Measurements from ENCODE around the gene BRK1.
"Not testable (repeated sequence)": the region's sequence is repeated elsewhere in the genome, so short reads cannot be mapped to it uniquely, and the experiment has no call there.

BRK1 gene

GRCh38 chr3:10090179-10090578 lies 25.3 kb upstream of the BRK1 start:
- DNase-seq = no peak
- Histone ChIP-seq H3K27me3 (no peaks in the 10 kb centered on the region), H3K4me1 (no peaks in the 10 kb centered on the region), H3K36me3 (no peaks in the 10 kb centered on the region), H3K4me3 (ENCODE audit: low read depth, low read length) (no peak overlapping the region), H3K9me3 (no peaks in the 10 kb centered on the region)
- no peak for TF ChIP-seq CTCF (IDR thresholded peaks at IDR 0.05; ENCODE audit: low read depth, low read length)

DNA sequence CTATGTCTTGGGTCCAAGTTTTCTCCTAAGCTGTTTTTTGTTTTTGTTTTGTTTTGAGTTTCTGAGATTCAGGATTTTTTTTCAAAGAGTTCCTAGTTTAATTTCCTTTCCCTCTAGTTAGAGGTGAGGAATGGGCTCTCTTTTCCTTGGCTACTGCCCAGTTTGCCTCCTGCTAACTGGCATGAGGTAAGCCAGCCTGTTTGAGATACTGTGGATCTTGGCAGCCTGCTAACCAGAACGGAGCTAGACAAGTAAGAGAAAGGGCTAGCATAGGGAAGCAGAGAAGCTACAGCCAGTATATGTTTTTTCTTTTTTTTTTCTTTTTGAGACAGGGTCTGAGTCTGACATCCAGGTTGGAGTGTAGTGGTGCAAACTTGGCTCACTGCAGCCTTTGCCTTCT lies 24.7 kb upstream of the BRK1 start:
- H3K9me3 ChIP-seq; H3K36me3 ChIP-seq; H3K4me3 ChIP-seq (ENCODE audit: low read depth, low read length); DNase-seq; H3K27me3 ChIP-seq; H3K4me1 ChIP-seq: not testable (repeated sequence)

- not testable (repeated sequence) for H3K4me1 ChIP-seq; H3K9me3 ChIP-seq; H3K4me3 ChIP-seq (ENCODE audit: low read depth, low read length); DNase-seq; H3K27me3 ChIP-seq; H3K36me3 ChIP-seq
Observed at GRCh38 chr3:10091387-10091786, 24.1 kb upstream of the BRK1 start.

- H3K36me3 ChIP-seq = no peaks in the 10 kb centered on the region
Observed at GRCh38 chr3:10093678-10094077, 21.8 kb upstream of the BRK1 start.

GRCh38 chr3:10099041-10099440 lies 16.4 kb upstream of the BRK1 start:
- Histone ChIP-seq H3K36me3 (no peaks in the 10 kb centered on the region), H3K9me3 (no peaks in the 10 kb centered on the region), H3K4me3 (ENCODE audit: low read depth, low read length) (no peak overlapping the region), H3K27me3 (no peaks in the 10 kb centered on the region), H3K4me1 (no peaks in the 10 kb centered on the region)
- no peak for DNase-seq
- no peak for TF ChIP-seq CTCF (IDR thresholded peaks at IDR 0.05; ENCODE audit: low read depth, low read length)

More at GRCh38 chr3:10093678-10094077, 21.8 kb upstream of the BRK1 start:
- Histone ChIP-seq H3K4me1 (no peaks in the 10 kb centered on the region), H3K9me3 (no peaks in the 10 kb centered on the region), H3K4me3 (ENCODE audit: low read depth, low read length) (no peak overlapping the region), H3K27me3 (no peaks in the 10 kb centered on the region)
- no peak for DNase-seq
- TF ChIP-seq CTCF (IDR thresholded peaks at IDR 0.05; ENCODE audit: low read depth, low read length) = no peak

GRCh38 chr3:10106919-10107318 lies 8.6 kb upstream of the BRK1 start:
- Histone ChIP-seq H3K4me3 (ENCODE audit: low read depth, low read length) (no peak overlapping the region), H3K4me1 (no peaks in the 10 kb centered on the region), H3K27me3 (no peaks in the 10 kb centered on the region), H3K9me3 (no peaks in the 10 kb centered on the region), H3K36me3 (no peaks in the 10 kb centered on the region)
- no peak for TF ChIP-seq CTCF (IDR thresholded peaks at IDR 0.05; ENCODE audit: low read depth, low read length)
- no peak for DNase-seq

- Histone ChIP-seq H3K9me3 (no peaks in the 10 kb centered on the region), H3K4me1 (no peaks in the 10 kb centered on the region), H3K27me3 (no peaks in the 10 kb centered on the region), H3K4me3 (ENCODE audit: low read depth, low read length) (no peak within 1 kb of the TSS), H3K36me3 (no peaks in the 10 kb centered on the region)
- DNase-seq = no peak
- TF ChIP-seq CTCF (IDR thresholded peaks at IDR 0.05; ENCODE audit: low read depth, low read length) = no peak
Observed at GRCh38 chr3:10108091-10108490, 7.4 kb upstream of the BRK1 start, which contains the start of gene FANCD2OS. FANCD2OS (minus strand) TSS chr3:10108255; CDS start chr3:10104774, 3,481 bp downstream.

All from BE2C (cell line).